ENCODE data around the gene PARP4.
"Not testable (repeated sequence)": the region's sequence is repeated elsewhere in the genome, so short reads cannot be mapped to it uniquely, and the experiment has no call there.

The PARP4 gene

DNA sequence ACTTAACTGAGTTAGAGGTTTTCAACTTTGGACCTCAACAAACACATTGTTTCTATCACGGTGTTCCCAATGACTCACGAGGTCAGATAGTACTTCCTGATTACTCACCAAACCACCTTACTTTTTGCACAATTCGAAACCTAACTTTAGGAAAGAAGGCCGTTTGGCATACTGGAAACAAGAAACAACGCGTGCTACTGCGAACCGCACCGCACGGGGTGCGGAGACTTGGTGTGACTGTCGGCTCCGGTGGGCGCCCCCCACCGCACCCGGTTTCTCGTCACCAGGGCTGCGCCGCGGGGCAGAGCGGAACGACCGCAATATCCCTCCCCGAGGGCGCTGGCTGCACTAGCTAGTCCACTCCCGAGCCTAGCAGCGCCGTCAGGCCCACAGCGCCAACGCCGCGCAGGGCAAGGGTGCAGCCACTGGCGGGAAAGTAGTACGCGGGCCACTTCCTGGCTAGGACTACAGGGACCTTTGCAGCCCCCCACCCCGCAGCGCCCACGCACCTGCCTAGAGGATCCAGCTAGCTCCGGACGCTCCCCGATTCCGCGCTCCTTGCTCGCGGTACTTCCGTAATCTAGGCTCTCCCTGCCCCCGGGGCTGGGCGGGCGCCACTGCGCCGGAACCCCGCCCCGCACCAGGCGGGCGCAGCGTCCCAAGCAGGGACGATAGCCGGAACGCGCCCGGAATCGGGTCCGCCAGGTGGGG lies at the start of gene PARP4:
TSS of gene PARP4 (minus strand) at position 582 of the 711 bp plus-strand sequence. CDS start 9,002 bp downstream, outside the sequence.
- DNase-seq (ENCODE audit: low read depth, low spot score) = peak; percentile 34

DNA sequence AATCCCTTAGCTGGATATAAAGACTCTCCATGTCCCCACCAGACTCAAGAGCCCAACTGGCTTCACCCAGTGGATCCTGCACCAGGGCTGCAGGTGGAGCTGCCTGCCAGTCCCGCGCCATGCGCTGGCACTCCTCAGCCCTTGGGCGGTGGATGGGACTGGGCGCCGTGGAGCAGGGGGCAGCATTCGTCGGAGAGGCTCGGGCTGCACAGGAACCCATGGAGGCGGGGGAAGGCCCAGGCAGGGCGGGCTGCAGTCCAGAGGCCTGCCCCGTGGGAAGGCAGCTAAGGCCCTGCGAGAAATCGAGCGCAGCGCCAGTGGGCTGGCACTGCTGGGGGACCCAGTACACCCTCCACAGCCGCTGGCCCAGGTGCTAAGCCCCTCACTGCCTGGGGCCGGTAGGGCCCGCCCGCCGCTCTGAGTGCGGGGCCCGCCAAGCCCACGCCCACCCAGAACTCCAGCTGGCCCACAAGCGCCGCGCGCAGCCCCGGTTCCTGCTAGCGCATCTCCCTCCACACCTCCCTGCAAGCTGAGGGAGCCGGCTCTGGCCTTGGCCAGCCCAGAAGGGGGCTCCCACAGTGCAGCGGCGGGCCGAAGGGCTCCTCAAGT lies 48.1 kb upstream of the PARP4 start:
- DNase-seq (ENCODE audit: low read depth, low spot score) = not testable (repeated sequence)

DNA sequence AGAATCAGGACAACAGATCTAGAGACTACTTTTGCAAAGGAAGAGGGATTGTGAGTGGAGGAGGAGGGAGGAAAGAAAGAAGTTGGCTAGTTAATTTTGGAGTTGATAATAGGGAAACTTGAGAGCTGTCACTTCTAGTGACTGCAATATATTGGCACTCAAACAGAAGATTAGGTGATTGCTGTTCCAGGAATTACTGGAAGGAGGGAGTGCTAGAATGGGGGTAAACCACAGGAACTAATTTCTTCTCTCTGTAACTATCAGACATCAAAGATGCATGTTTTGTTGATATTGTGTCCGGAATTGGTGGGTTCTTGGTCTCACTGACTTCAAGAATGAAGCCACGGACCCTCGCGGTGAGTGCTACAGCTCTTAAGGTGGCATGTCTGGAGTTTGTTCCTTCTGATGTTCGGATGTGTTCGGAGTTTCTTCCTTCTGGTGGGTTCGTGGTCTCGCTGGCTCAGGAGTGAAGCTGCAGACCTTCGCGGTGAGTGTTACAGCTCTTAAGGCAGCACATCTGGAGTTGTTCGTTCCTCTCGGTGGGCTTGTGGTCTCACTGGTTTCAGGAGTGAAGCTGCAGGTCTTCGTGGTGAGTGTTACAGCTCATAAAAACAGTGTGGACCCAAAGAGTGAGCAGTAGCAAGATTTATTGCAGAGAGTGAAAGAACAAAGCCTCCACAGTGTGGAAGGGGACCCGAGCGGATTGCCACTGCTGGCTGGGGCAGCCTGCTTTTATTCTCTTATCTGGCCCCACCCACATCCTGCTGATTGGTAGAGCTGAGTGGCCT lies 47.0 kb upstream of the PARP4 start:
- DNase-seq (ENCODE audit: low read depth, low spot score) = not testable (repeated sequence)

DNA sequence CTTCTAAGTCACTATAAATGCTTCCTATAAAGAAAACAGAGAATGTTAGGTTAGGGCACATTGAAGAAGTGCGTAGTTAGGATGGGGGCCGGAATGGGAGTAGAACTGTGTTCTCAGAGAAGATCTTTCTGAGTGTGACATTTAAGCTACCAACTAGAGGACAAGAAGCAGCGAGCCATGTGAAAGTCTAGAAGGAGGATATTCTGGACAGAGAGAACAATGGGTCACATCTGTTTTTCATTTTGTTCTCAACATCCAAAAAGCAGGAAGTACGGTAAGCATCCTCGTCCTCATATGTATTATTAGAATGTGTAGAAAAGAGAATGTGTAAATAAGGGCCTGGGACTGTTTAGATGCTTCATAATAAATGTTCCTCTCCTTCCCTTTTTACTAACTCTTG lies 44.5 kb upstream of the PARP4 start:
- DNase-seq (ENCODE audit: low read depth, low spot score) = no peak

DNA sequence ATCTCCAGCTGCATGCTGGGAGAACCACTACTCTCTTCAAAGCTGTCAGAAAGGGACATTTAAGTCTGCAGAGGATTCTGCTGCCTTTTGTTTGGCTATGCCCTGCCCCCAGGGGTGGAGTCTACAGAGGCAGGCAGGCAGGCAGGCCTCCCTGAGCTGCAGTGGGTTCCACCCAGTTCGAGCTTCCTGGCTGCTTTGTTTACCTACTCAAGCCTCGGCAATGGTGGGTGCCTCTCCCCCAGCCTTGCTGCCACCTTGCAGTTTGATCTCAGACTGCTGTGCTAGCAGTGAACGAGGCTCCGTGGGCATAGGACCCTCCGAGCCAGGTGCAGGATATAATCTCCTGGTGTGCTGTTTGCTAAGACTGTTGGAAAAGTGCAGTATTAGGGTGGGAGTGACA lies 41.3 kb upstream of the PARP4 start:
- DNase-seq (ENCODE audit: low read depth, low spot score) = not testable (repeated sequence)

DNA sequence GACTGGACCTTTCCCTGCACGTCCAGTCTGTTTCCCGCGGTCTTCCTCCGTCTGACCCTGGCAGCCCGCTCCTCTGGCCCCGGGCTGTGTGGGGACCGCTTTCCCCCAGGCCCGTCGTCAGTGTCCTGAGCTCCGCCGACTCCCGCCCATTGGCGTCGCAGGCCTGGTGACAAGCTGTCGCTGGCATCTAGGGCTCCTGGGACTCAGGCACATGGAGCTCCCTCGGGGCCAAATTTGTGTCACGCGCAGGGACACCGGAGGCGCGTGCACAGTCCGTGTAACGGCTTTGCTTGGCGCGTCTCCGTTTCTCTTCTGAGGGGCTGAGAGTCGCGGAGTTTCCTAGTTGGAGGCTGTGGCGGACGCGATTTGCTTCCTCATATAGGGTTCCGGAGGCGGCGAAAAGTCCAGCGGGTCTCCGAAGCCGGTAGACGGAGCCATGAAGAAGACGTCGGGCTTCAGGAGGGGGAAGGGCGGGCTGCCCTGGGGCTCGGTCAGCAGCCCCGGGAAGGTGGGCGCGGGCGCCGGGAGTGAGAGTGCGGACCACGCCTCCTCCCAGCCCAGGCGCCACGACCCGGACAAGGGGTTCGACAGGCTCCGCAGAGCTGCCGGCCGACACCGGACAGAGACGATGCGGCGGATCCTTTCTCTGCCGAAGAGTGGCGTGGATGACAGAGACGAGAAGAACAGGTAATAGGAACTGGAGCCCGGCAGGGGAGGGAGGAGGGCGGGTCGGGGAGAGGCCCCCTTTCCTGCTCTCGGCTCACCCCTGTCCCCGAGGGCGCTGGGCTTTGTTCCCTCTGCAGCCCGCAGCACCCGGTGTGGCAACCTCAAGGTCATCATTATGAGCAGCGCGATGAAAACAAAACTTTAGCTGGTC lies 29.1 kb upstream of the PARP4 start:
- DNase-seq (ENCODE audit: low read depth, low spot score) = not testable (repeated sequence)

DNA sequence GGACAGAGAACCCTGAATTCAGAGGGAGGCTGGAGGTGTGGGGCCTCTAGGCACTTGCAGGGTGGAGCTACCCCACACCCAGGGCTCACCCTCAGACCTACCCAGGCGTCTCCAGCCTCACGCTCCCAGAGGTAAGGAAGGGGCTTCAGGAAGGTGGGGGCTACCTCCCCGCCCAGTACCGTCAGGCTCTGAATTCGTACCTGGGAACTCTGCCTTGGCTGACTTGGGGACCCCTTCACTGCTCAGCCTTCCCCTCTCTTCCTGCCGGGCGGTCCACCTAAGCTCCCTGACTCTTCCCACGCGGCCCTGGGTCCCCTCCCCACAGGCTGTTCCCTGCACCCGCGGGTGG lies 28.5 kb upstream of the PARP4 start:
- DNase-seq (ENCODE audit: low read depth, low spot score) = no peak

DNA sequence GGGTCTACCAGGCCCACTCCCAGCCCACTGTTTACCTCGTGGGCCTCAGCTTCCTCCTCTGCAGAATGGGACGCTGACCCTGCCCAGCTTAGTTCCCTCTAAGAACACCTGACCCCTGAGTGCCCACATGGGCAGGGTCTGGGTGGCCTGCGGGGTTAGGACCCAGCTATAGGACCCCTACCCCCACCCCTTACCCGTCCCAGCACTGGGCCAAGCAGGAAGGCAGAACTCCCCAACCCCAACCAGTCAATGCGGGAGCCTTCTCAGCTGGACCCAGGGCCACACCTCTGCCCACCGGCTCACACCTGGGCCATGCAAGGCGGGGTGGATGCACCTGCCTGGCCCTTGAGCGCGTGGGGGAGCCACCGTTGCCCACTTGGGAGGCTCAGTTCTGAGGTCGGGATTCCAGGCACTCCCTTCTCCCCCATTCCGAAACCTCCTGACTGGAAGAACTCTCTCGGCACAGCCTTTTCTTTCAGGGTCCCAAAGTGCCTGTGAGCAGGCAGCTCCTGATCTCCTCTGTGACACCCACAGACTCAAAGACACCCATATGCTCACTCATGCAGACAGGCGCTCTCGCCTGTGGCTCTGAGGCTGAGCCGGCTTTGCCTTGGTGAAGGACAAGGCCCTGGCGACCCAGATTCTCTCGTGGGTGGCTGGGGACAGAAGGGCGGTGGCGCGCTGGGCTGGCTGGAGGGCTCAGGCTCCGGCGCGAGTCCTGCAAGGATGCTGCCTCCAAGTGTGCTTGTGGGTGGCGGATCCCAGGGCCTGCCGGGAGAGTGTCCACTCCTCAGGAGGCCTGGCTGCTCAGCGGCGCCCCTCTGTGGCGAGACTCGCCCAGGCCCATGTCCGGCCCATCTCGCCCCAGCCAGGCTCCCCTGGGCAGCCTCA lies 27.9 kb upstream of the PARP4 start:
- no peak for DNase-seq (ENCODE audit: low read depth, low spot score)

DNA sequence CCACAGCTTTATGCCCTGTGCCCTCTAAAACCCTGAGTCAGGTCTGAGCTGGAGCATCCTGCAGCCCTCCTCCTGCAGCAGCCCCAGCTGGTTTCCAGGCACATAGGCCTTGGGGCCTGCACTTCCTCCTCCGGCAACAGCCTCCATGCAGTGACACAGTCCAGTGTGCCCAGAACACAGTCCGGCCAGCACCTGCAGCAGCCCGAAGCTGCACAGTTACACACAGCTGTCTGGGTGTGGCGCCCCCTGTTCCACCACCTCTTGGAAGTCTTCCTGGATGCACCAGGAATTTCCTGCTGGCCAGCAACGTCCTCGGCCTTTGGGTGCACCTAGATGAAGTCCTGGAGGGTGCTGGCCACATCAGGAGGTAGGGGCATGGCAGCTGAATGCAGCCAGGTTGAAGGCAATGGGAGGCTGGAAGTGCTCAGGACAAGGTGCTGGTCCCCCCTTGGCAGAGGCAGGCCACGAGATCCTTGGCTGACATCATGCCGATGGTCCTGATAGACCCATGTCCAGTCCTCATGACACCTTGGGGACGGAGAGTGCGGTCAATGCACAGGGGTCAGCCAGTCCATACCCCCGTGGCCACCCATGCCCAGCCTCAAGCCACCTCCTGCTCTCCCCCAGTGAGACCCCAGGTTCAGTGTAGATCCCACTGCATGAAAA lies 27.1 kb upstream of the PARP4 start:
- DNase-seq (ENCODE audit: low read depth, low spot score) = no peak

DNA sequence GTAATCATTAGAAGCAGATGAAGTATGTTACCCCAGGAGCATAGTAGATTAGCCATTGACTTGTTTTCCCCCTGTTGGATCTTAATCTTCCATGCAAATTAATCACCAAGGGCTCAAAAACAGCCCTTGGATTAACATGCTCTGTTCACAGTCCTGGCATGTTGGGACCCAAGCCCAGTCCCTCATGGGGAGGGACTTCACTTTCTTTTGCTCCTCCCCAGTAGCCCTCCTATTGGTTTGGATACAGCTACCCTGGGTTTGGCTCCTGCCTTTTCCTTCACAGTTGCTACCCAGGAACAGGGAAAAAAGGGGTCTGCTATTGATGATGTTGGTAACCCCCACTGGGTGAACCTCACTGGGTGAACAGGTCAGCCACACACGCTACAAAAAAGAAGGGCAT lies 16.9 kb upstream of the PARP4 start:
- DNase-seq (ENCODE audit: low read depth, low spot score) = no peak

DNA sequence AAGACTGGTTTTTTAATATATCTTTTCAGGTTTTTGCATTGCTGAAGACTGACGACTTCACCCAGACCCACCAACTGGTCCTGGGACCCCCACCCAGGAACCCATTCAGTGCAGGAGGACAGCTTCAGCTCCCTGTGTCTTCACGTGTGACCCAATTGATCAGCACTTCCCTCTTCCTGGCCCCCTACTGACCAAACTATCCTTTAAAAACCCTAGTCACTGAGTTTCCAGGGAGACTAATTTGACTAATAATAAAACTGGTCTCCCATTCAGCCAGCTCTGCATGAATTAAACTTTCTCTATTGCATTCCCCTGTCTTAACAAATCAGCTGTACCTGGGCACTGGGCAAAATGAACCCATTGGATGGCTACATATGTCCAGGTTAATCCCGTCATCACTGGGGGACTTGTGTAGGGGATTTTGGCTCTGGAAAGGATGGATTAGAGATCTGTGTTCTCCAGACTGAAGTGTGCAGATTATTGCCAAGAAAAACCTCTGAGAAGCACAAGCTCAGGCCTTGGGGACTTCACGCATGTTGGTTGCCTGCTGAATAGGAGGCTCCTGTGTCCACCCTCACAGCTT lies 16.3 kb upstream of the PARP4 start:
- no peak for DNase-seq (ENCODE audit: low read depth, low spot score)

DNA sequence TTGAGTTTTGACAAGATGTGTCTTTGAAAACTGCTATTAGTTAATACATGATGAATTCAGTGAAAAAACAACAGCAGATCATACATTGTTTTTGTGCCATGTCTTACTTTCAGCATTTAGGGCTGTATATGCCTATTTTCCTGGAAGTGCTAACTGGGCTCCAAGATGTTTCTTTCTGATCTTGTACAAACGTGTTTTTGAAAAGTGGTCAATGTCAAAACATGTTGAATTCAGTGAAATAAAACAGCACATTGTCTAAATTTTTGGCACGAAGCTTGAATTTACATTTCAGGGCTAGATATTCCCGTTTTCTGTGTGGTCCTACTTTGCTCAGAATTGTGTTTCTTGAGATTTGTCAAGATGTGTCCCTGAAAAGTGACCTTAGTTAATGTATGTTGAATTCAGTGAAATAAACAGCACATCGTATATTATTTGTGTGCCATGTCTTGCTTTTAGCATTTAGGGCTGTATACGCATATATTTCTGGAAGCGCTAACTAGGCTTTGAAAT lies 14.7 kb upstream of the PARP4 start:
- no peak for DNase-seq (ENCODE audit: low read depth, low spot score)

DNA sequence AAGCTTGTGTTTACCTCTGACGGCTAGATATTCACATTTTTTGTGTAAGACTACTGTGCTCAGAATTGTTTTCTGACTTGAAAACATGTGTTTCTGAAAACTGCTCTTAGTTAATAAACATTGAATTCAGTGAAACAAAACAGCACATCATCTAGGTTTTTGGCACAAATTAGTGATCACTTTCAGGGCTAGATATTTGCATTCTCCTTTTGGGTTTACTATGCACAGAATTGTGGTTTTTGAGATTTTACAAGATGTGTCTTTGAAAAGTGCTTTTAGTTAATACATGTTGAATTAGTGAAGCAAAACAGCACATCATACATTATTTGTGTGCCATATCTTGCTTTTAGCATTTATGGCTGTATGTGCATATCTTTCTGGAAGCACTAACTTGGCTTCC lies 8.2 kb upstream of the PARP4 start:
- DNase-seq (ENCODE audit: low read depth, low spot score) = no peak

DNA sequence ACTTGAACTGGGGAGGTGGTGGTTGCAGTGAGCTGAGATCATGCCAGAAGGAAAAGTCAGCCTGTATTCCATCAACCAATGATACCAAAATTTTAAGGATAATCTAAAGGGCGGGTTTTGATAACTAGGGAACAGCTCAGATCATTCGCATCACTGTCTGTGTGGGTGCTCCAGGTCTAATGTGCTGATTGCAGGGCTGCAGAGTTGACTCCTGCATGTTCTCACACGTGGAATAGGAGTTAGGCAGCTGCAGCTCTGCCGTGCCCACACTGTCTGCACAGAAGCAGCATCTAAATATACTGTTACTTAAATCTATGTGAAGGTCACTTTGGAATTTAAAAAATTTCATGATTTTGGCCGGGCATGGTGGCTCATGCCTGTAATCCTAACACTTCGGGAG lies 4.3 kb upstream of the PARP4 start:
- no peak for DNase-seq (ENCODE audit: low read depth, low spot score)

DNA sequence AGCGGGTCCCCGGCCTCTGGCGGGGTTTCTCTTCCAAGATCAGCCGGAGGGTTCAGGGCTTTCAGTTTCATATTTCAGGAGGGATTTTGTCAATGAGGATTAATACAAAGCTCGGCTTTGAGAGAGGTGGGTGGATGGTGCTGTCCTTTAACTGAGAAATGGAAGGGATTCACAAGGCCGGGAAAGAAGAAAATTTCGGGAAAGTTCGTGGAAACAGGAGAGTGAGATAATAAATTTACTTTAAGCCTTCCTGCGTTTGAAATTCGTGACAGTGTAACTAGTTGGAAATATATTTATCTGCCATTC lies 283 bp upstream of the PARP4 start:
- no peak for DNase-seq (ENCODE audit: low read depth, low spot score)

DNA sequence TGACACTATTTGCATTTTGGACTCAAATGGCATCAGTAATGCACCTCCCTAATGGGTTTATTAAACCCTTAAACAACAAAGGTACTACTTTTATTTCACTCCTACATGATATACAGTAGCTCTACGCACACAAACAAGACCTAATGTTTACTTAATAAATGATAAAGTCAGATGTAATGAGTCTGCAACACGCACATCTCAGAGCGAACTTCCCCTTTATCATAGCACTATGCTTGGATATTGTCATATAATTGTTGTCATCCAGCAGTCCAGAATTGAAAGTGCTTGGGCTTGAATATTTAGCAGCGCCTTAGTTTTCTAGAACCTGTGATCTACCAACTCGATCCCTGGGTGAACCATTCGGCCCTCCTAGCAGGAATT lies 772 bp downstream of the PARP4 start:
- no peak for DNase-seq (ENCODE audit: low read depth, low spot score)

DNA sequence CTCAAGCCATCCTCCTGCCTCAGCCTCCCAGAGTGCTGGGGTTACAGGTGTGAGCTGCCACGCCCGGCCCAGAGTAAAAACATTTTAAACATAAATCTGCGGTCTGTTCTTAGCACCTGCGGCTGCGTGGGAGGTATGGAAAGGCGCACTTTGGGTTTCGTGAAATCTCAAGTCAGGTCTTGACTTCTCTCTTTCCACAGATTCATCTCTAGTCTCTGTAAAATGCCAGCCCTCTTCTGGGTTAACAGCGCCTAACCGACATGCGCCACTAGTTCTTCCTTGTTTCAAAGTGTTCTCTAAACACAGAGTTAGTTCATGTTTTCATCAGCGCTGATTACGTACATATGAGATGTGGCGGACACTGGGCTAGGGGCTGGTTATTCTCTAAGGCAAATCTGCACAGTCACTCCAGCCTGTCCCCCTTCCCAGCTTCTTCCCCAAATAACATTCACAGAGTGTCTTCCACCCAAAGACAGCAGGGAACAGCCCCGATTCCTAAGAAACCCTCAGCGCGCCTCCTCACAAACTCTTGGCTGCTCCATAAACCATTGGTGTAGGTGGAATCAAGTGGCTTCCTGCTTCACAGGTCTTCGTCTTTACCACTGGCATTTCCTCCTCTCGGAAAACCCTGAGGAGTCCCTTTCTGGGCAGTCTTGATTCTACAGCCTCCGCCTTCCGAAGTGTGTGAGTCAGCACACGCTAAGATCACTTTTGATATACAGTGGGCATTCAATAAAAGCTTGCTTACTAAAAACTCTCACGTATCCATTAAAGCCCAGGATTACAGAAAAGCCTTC lies 1.4 kb downstream of the PARP4 start:
- peak; percentile 22 for DNase-seq (ENCODE audit: low read depth, low spot score)

DNA sequence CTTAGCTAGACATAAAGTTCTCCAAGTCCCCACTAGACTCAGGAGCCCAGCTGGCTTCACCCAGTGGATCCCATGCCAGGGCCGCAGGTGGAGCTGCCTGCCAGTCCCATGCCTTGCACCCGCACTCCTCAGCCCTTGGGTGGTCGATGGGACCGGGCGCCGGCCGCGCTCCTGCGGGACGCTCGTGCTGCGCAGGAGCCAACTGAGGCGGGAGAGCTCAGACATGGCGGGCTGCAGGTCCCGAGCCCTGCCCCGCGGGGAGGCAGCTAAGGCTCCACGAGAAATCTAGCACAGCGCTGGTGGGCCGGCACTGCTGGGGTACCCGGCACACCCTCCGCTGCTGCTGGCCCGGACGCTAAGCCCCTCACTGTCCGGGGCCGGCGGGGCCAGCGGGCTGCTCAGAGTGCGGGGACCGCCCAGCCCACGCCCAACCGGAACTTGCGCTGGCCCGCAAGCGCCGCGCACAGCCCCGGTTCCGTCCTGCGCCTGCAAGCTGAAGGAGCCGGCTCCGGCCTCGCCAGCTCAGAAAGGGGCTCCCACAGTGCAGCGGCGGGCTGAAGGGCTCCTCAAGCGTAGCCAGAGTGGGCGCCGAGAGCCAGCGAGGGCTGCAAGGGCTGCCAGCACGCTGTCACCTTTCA lies 5.8 kb downstream of the PARP4 start:
- DNase-seq (ENCODE audit: low read depth, low spot score) = no peak

DNA sequence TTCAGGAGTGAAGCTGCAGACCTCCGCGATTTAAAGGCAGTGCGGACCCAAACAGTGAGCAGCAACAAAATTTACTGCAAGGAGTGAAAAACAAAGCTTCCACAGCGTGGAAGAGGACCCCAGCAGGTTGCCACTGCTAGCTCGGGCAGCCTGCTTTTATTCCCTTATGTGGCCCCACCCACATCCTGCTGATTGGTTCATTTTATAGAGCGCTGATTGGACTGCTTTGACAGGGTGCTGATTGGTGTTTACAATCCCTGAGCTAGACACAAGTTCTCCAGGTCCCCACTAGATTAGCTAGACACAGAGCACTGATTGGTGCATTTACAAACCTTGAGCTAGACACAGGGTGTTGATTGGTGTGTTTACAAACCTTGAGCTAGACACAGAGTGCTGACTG lies 6.3 kb downstream of the PARP4 start:
- not testable (repeated sequence) for DNase-seq (ENCODE audit: low read depth, low spot score)

Measured in activated CD4-positive, CD25-positive, alpha-beta regulatory T cell treated with anti-CD3 and anti-CD28 coated beads, Interleukin-2, amount 50 U/mL, for 16 hours (primary cell).